MM.1S (cell line): ENCODE data around the gene PFKFB4.

Experiments
- DNase-seq: peaks from one replicate; pipeline ENCODE4 v3.0.0-alpha.2; 2015
- H2AFZ ChIP-seq: fragments of 300-600 bp; sonication (generic); 2 replicates; pipeline ENCODE4 v1.6.0; 2016; ENCODE audit warnings: antibody characterized with exemption, low read length
- H3F3A ChIP-seq: fragments of 300-600 bp; sonication (generic); 2 replicates; pipeline ENCODE4 v1.6.1; 2016; ENCODE audit warnings: mild to moderate bottlenecking, antibody characterized with exemption, low read length, moderate library complexity, mixed read lengths; ENCODE audit not compliant: insufficient read depth
- H3K27ac ChIP-seq: fragments of 300-600 bp; sonication (generic); 2 replicates; pipeline ENCODE4 v1.5.1; 2016; ENCODE audit warnings: mild to moderate bottlenecking, low read length
- H3K27me3 ChIP-seq: fragments of 300-600 bp; sonication (generic); replicated peaks from 2 replicates; pipeline ENCODE4 v1.6.0; 2016; ENCODE audit warnings: low read length; ENCODE audit not compliant: insufficient read depth
- H3K36me3 ChIP-seq: fragments of 300-600 bp; sonication (generic); replicated peaks from 2 replicates; pipeline ENCODE4 v1.6.1; 2016; ENCODE audit warnings: mild to moderate bottlenecking, low read length, mixed read lengths; ENCODE audit not compliant: insufficient read depth
- H3K4me1 ChIP-seq: fragments of 300-600 bp; sonication (generic); 2 replicates; pipeline ENCODE4 v1.6.1; 2016; ENCODE audit warnings: low read length, mixed read lengths
- H3K4me2 ChIP-seq: fragments of 300-600 bp; sonication (generic); 2 replicates; pipeline ENCODE4 v1.6.0; 2016; ENCODE audit warnings: low read depth, low read length
- H3K4me3 ChIP-seq: fragments of 300-600 bp; sonication (generic); 2 replicates; pipeline ENCODE4 v1.5.1; 2016; ENCODE audit warnings: low read length, mixed read lengths
- H3K79me2 ChIP-seq: fragments of 300-600 bp; sonication (generic); 2 replicates; pipeline ENCODE4 v1.6.1; 2016; ENCODE audit warnings: mixed run types, low read length, mixed read lengths
- H3K9ac ChIP-seq: fragments of 300-600 bp; sonication (generic); 2 replicates; pipeline ENCODE4 v1.6.1; 2016; ENCODE audit warnings: low read length, mixed read lengths
- H3K9me2 ChIP-seq: fragments of 300-600 bp; sonication (generic); replicated peaks from 2 replicates; pipeline ENCODE4 v1.6.1; 2016; ENCODE audit warnings: mild to moderate bottlenecking, low read length, mixed read lengths; ENCODE audit not compliant: insufficient read depth
- H3K9me3 ChIP-seq: fragments of 300-600 bp; sonication (generic); replicated peaks from 2 replicates; pipeline ENCODE4 v1.6.1; 2016; ENCODE audit warnings: mild to moderate bottlenecking, low read length, mixed read lengths; ENCODE audit not compliant: insufficient read depth
- H4K20me1 ChIP-seq: fragments of 300-600 bp; sonication (generic); 2 replicates; pipeline ENCODE4 v1.6.1; 2016; ENCODE audit warnings: mild to moderate bottlenecking, low read length, moderate library complexity, mixed read lengths; ENCODE audit not compliant: insufficient read depth
- CTCF ChIP-seq: fragments of 300-600 bp; sonication (generic); IDR thresholded peaks from 2 replicates; pipeline ENCODE4 v1.5.1; 2016; ENCODE audit warnings: antibody characterized with exemption, low read length, mixed read lengths
- EZH2 ChIP-seq: fragments of 300-600 bp; sonication (generic); optimal IDR thresholded peaks from 2 replicates; pipeline ENCODE3; 2017; ENCODE audit warnings: low read depth, mild to moderate bottlenecking, antibody characterized with exemption, low read length, mixed read lengths
- EZH2phosphoT487 ChIP-seq: fragments of 300-600 bp; sonication (generic); IDR thresholded peaks from 2 replicates; pipeline ENCODE4 v1.6.1; 2018; ENCODE audit warnings: antibody characterized with exemption, low read length

The PFKFB4 gene

GRCh38 chr3:48562367-48563095, 5.9 kb upstream of the PFKFB4 start:
- Histone ChIP-seq H3K79me2 (no peaks in the 10 kb centered on the region), H4K20me1 (no peaks in the 10 kb centered on the region), H3K9ac (no peak overlapping the region), H3K4me3 (no peak overlapping the region), H3F3A (peaks cover 5% of the 10 kb centered on the region), H3K9me2 (no peaks in the 10 kb centered on the region), H3K27me3 (peaks cover 19% of the 10 kb centered on the region), H3K27ac (no peak overlapping the region), H2AFZ (no peak overlapping the region), H3K36me3 (no peaks in the 10 kb centered on the region), H3K4me1 (0 out of 2 replicates have a peak, but pooled peaks cover 8% of the 10 kb centered on the region), H3K9me3 (no peaks in the 10 kb centered on the region), H3K4me2 (no peak overlapping the region)
- TF ChIP-seq EZH2, result no peak
- no peak for TF ChIP-seq CTCF
- no peak for TF ChIP-seq EZH2phosphoT487
- no peak for DNase-seq

- TF ChIP-seq CTCF (peak; percentile 5; the same call in 1 of the 2 replicates), EZH2 (no peak), EZH2phosphoT487 (no peak)
- peak; percentile 19 for DNase-seq
- Histone ChIP-seq H3F3A (peaks cover 9% of the 10 kb centered on the region), H4K20me1 (no peaks in the 10 kb centered on the region), H3K36me3 (no peaks in the 10 kb centered on the region), H3K9me2 (no peaks in the 10 kb centered on the region), H2AFZ (peak overlapping the region; percentile 45; the same call in 1 of the 2 replicates), H3K79me2 (no peaks in the 10 kb centered on the region), H3K4me2 (no peak overlapping the region), H3K9me3 (no peaks in the 10 kb centered on the region), H3K27ac (no peak overlapping the region), H3K4me3 (no peak overlapping the region), H3K9ac (no peak overlapping the region), H3K27me3 (peaks cover 19% of the 10 kb centered on the region), H3K4me1 (peaks cover 8% of the 10 kb centered on the region; the same call in 1 of the 2 replicates)
Measured at GRCh38 chr3:48561045-48561736, 4.6 kb upstream of the PFKFB4 start.

- Histone ChIP-seq H3K79me2 (no peaks in the 10 kb centered on the region), H3K9me3 (no peaks in the 10 kb centered on the region), H3K9me2 (no peaks in the 10 kb centered on the region), H3K4me3 (no peak overlapping the region), H3K4me2 (no peak overlapping the region), H2AFZ (peak overlapping the region; percentile 45; the same call in 1 of the 2 replicates), H4K20me1 (no peaks in the 10 kb centered on the region), H3K9ac (no peak overlapping the region), H3K27ac (no peak overlapping the region), H3K4me1 (peaks cover 11% of the 10 kb centered on the region), H3K36me3 (no peaks in the 10 kb centered on the region), H3K27me3 (peaks cover 19% of the 10 kb centered on the region), H3F3A (peaks cover 9% of the 10 kb centered on the region)
- DNase-seq, result no peak
- no peak for TF ChIP-seq EZH2phosphoT487
- no peak for TF ChIP-seq CTCF
- TF ChIP-seq EZH2, result no peak
Measured at GRCh38 chr3:48560648-48561018, 4.0 kb upstream of the PFKFB4 start.
